GM12878 (cell line): Measurements from ENCODE around the gene POLD4. TPM values are rescaled to one million over a fixed set of nuclear protein-coding genes. Genes with fewer than 3 reads are reported as not detected.

ENCODE experiments used
- BHLHE40 ChIP-seq, 2 experiments: fragments of 450-650 bp in 1 of 2; IDR thresholded peaks; 2 replicates each; pipeline ENCODE4 v1.6.1; 2011 to 2017; ENCODE audit warnings: low read depth in 2 of 2, borderline replicate concordance in 1 of 2, improper control_type of control experiment in 1 of 2, low read length in 1 of 2, mild to moderate bottlenecking in 1 of 2
- CEBPB ChIP-seq, 2 experiments: fragments of 150-350 bp in 1 of 2; IDR thresholded peaks; 2 replicates each; pipeline ENCODE4 v1.6.1; 2012 to 2014; ENCODE audit warnings: low read depth in 2 of 2, low read length in 2 of 2, borderline replicate concordance in 1 of 2, inconsistent platforms in 1 of 2
- EGR1 ChIP-seq, 2 experiments: IDR thresholded peaks; 1 replicate in 1 of 2; 2 replicates in 1 of 2; pipeline ENCODE4 v1.6.1; 2011 to 2012; ENCODE audit warnings: low read depth in 2 of 2, low read length in 2 of 2, borderline replicate concordance in 1 of 2, mild to moderate bottlenecking in 1 of 2, moderate library complexity in 1 of 2
- FOXK2 ChIP-seq: fragments of 450-650 bp; IDR thresholded peaks from 2 replicates; pipeline ENCODE4 v1.6.1; 2017; ENCODE audit warnings: mild to moderate bottlenecking, moderate library complexity
- HDAC6 ChIP-seq: fragments of 200-600 bp; sonication (generic); IDR thresholded peaks from one replicate; pipeline ENCODE4 v1.8.0; 2017; ENCODE audit warnings: antibody characterized with exemption; ENCODE audit not compliant: unreplicated experiment
- HDGF ChIP-seq: fragments of 450-650 bp; IDR thresholded peaks from 2 replicates; pipeline ENCODE4 v1.6.1; 2016; ENCODE audit warnings: antibody characterized with exemption
- IKZF1 ChIP-seq: fragments of 450-650 bp; conservative IDR thresholded peaks from 2 replicates; pipeline ENCODE4 v1.6.1; 2017; ENCODE audit warnings: antibody characterized with exemption, mild to moderate bottlenecking
- IKZF2 ChIP-seq, 2 experiments: fragments of 450-650 bp; IDR thresholded peaks; 2 replicates each; pipeline ENCODE4 v1.6.1; 2017; ENCODE audit warnings: mild to moderate bottlenecking in 2 of 2, moderate library complexity in 2 of 2
- IRF4 ChIP-seq: IDR thresholded peaks from 2 replicates; pipeline ENCODE4 v1.6.1; 2011; ENCODE audit warnings: low read depth, low read length
- JUND ChIP-seq: IDR thresholded peaks from 2 replicates; pipeline ENCODE4 v1.6.1; 2012; ENCODE audit warnings: low read depth, mild to moderate bottlenecking, low read length, improper control_type of control experiment, moderate library complexity
- KLF5 ChIP-seq: fragments of 450-650 bp; IDR thresholded peaks from 2 replicates; pipeline ENCODE4 v1.6.1; 2014; ENCODE audit warnings: mild to moderate bottlenecking; ENCODE audit not compliant: partially characterized antibody
- MEF2A ChIP-seq: IDR thresholded peaks from 2 replicates; pipeline ENCODE4 v1.6.1; 2011; ENCODE audit warnings: low read depth, mild to moderate bottlenecking, low read length, moderate library complexity; ENCODE audit not compliant: insufficient read depth
- MEF2B ChIP-seq: fragments of 450-650 bp; IDR thresholded peaks from 2 replicates; pipeline ENCODE4 v1.6.1; 2018; ENCODE audit warnings: mild to moderate bottlenecking, moderate library complexity; ENCODE audit not compliant: partially characterized antibody, poor library complexity, severe bottlenecking
- MTA2 ChIP-seq: fragments of 450-650 bp; IDR thresholded peaks from 2 replicates; pipeline ENCODE4 v1.6.1; 2016; ENCODE audit warnings: low read depth, mild to moderate bottlenecking, moderate library complexity
- RAD51 ChIP-seq: fragments of 450-650 bp; IDR thresholded peaks from 2 replicates; pipeline ENCODE4 v1.6.1; 2016; ENCODE audit warnings: moderate library complexity, mild to moderate bottlenecking, inconsistent platforms
- RB1 ChIP-seq: fragments of 450-650 bp; formaldehyde crosslinking; IDR thresholded peaks from 2 replicates; pipeline ENCODE4 v1.6.1; 2017; ENCODE audit warnings: mild to moderate bottlenecking, borderline replicate concordance
- SMARCA5 ChIP-seq: fragments of 450-650 bp; IDR thresholded peaks from 2 replicates; pipeline ENCODE4 v1.6.1; 2017; ENCODE audit warnings: mild to moderate bottlenecking
- SMC3 ChIP-seq: IDR thresholded peaks from 2 replicates; pipeline ENCODE4 v1.6.1; 2011; ENCODE audit warnings: low read length, improper control_type of control experiment, borderline replicate concordance
- SP1 ChIP-seq: IDR thresholded peaks from one replicate; pipeline ENCODE4 v1.6.1; 2011; ENCODE audit warnings: low read depth, low read length
- SUZ12 ChIP-seq: fragments of 200-600 bp; sonication (generic); IDR thresholded peaks from one replicate; pipeline ENCODE4 v1.6.1; 2018; ENCODE audit warnings: antibody characterized with exemption, mild to moderate bottlenecking; ENCODE audit not compliant: unreplicated experiment
- YY1 ChIP-seq: IDR thresholded peaks from 2 replicates; pipeline ENCODE4 v1.6.1; 2011; ENCODE audit warnings: low read depth, mild to moderate bottlenecking, low read length
- ZNF207 ChIP-seq: fragments of 450-650 bp; IDR thresholded peaks from 2 replicates; pipeline ENCODE4 v1.6.1; 2014; ENCODE audit warnings: antibody characterized with exemption, mild to moderate bottlenecking, borderline replicate concordance
- ZNF622 ChIP-seq: fragments of 450-650 bp; IDR thresholded peaks from 2 replicates; pipeline ENCODE4 v1.6.1; 2017; ENCODE audit warnings: mild to moderate bottlenecking, inconsistent platforms
- ZSCAN29 ChIP-seq: fragments of 450-650 bp; IDR thresholded peaks from 2 replicates; pipeline ENCODE4 v1.6.1; 2017; ENCODE audit warnings: mild to moderate bottlenecking, moderate library complexity
- polyA plus RNA-seq, 11 experiments: library from polyadenylated mRNA; depleted of rRNA in 4 of 11; unstranded in 6 of 11; stranded (reverse) in 5 of 11; fragments of >200 nt; fragmentation: Nextera tagmentation in 4 of 11; fragmentation: Illumina TruSeq in 1 of 11; extraction: Ambion mirVana in 4 of 11; extraction: Trizol in 1 of 11; gene quantifications; 1 replicate in 1 of 11; 2 replicates in 10 of 11; pipeline versions ENCODE4 v1.2.1 to v1.2.3, GENCODE V29; 2011 to 2016; ENCODE audit warnings: inconsistent platforms in 2 of 11, missing spikeins in 2 of 11, low read depth in 1 of 11
- total RNA-seq, 4 experiments: library from RNA; depleted of rRNA in 3 of 4; stranded (reverse); fragments of >200 nt in 3 of 4; fragmentation: Illumina TruSeq in 1 of 4; extraction: Trizol in 1 of 4; gene quantifications; 2 replicates each; pipeline versions ENCODE4 v1.2.1 to v1.2.3, GENCODE V29; 2013 to 2021
- TF ChIP-seq, protein P1 (sequence below): fragments of 450-650 bp; IDR thresholded peaks from 2 replicates; pipeline ENCODE4 v1.6.1; 2014; ENCODE audit warnings: mild to moderate bottlenecking
- TF ChIP-seq, protein P2 (sequence below): fragments of 450-650 bp; IDR thresholded peaks from 2 replicates; pipeline ENCODE4 v1.6.1; 2017; ENCODE audit warnings: mild to moderate bottlenecking
- TF ChIP-seq, protein P3 (sequence below): fragments of 450-650 bp; IDR thresholded peaks from 2 replicates; pipeline ENCODE4 v1.6.1; 2017; ENCODE audit warnings: low read depth, mild to moderate bottlenecking, moderate library complexity

The POLD4 gene
- total and polyA plus RNA-seq, 10 of the 15 experiments (the other 5 are each of a cell fraction or from before 2014, with no cell fraction given), result 8.1 to 176 (median 88.1) TPM

DNA sequence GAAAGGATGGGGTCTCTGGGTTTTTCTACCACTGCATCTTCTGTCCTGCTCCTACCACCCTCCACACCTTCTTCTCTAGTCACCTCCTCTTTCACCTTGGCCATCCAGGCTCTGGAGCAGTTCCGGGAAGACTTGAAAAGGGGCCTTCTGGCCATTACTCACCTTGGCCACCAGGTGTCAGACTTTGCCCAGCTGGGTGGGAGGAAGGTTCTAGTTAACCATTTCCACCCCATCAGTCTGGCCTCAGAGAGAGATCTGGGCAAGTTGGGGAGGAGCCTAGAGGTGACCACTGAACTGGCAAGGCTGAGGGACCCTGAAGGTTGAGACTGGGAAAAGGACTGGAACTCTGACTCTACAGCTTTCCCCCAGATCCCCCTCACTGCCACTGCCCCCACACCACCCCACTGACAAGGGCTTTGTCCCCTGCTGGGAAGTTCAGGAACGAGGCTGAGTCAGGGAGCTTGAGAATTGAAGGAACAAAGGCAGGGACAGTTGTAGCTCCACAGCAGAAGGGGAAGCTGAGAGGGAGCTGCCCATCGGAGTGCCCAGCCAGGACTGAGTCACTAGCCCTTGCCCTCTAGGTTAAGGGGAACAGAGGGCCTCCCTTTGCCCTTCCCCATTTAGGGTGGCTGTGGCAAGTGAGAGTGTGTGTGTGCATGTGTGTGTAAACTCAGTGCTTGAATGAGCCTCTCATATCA, 3.7 kb upstream of the POLD4 start (continued):
- TF ChIP-seq YY1 (peak; percentile 85), IRF4 (peak; percentile 61; the same call in 1 of the 2 replicates), JUND (no peak), SUZ12 (no peak), CEBPB (IDR thresholded peaks at IDR 0.05; ENCODE audit: borderline replicate concordance in 1 of 2, low read depth in 2 of 2, low read length in 2 of 2) (no peak), HDAC6 (no peak), RB1 (peak; percentile 51; the same call in 1 of the 2 replicates), KLF5 (no peak), FOXK2 (no peak), ZNF622 (no peak), BHLHE40 (IDR thresholded peaks at IDR 0.05; ENCODE audit: borderline replicate concordance in 1 of 2, low read depth in 2 of 2, low read length in 1 of 2) (peak in 1 of 2 experiments; percentile 49; a peak in 1 of 4 replicates), SP1 (peak; percentile 19), IKZF1 (peak; percentile 61), HDGF (0 out of 2 replicates have a peak, but pooled peaks have one; percentile 18), EGR1 (IDR thresholded peaks at IDR 0.05; ENCODE audit: borderline replicate concordance in 1 of 2, low read depth in 2 of 2, low read length in 2 of 2) (0 out of 3 replicates have a peak, but pooled peaks of 1 of the 2 experiments have one; percentile 20), IKZF2 (IDR thresholded peaks at IDR 0.05) (peak; percentile 58 to 75; a peak in 3 of 4 replicates), MEF2B (no peak), SMC3 (peak; percentile 98), RAD51 (no peak), MTA2 (peak; percentile 32; the same call in 1 of the 2 replicates), MEF2A (peak; percentile 46; the same call in 1 of the 2 replicates), ZSCAN29 (no peak), ZNF207 (0 out of 2 replicates have a peak, but pooled peaks have one; percentile 44), SMARCA5 (peak; percentile 85; the same call in 1 of the 2 replicates)
- TF ChIP-seq, protein P1, sequence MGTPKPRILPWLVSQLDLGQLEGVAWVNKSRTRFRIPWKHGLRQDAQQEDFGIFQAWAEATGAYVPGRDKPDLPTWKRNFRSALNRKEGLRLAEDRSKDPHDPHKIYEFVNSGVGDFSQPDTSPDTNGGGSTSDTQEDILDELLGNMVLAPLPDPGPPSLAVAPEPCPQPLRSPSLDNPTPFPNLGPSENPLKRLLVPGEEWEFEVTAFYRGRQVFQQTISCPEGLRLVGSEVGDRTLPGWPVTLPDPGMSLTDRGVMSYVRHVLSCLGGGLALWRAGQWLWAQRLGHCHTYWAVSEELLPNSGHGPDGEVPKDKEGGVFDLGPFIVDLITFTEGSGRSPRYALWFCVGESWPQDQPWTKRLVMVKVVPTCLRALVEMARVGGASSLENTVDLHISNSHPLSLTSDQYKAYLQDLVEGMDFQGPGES, result peak; percentile 48; the same call in 1 of the 2 replicates
- TF ChIP-seq, protein P2, sequence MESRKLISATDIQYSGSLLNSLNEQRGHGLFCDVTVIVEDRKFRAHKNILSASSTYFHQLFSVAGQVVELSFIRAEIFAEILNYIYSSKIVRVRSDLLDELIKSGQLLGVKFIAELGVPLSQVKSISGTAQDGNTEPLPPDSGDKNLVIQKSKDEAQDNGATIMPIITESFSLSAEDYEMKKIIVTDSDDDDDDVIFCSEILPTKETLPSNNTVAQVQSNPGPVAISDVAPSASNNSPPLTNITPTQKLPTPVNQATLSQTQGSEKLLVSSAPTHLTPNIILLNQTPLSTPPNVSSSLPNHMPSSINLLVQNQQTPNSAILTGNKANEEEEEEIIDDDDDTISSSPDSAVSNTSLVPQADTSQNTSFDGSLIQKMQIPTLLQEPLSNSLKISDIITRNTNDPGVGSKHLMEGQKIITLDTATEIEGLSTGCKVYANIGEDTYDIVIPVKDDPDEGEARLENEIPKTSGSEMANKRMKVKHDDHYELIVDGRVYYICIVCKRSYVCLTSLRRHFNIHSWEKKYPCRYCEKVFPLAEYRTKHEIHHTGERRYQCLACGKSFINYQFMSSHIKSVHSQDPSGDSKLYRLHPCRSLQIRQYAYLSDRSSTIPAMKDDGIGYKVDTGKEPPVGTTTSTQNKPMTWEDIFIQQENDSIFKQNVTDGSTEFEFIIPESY, result no peak
- TF ChIP-seq, protein P3, sequence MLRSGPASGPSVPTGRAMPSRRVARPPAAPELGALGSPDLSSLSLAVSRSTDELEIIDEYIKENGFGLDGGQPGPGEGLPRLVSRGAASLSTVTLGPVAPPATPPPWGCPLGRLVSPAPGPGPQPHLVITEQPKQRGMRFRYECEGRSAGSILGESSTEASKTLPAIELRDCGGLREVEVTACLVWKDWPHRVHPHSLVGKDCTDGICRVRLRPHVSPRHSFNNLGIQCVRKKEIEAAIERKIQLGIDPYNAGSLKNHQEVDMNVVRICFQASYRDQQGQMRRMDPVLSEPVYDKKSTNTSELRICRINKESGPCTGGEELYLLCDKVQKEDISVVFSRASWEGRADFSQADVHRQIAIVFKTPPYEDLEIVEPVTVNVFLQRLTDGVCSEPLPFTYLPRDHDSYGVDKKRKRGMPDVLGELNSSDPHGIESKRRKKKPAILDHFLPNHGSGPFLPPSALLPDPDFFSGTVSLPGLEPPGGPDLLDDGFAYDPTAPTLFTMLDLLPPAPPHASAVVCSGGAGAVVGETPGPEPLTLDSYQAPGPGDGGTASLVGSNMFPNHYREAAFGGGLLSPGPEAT, result peak; percentile 59; the same call in 1 of the 2 replicates
